ENCODE measurements around the gene SFXN1. TPM values are rescaled to one million over a fixed set of nuclear protein-coding genes. Genes with fewer than 3 reads are reported as not detected.
"Not testable (repeated sequence)": the region's sequence is repeated elsewhere in the genome, so short reads cannot be mapped to it uniquely, and the experiment has no call there.

SFXN1 gene
- total and polyA plus RNA-seq, 5 donors from 2014 or later, result 63.5 to 83.8 (median 80.3) TPM

- DNase-seq, result no peak
- no peak for ATAC-seq (ENCODE audit: low read depth in 2 of 2)
- Mint-ChIP-seq H3K27me3 (no peaks in the 10 kb centered on the region), H3K4me3 (no peak overlapping the region), H3K36me3 (peaks cover 43% of the 10 kb centered on the region), H3K27ac (peak overlapping the region in 1 of 3 donors; percentile 32), H3K4me1 (peaks cover 18 to 34% (median 28%) of the 10 kb centered on the region in 4 donors), H3K9me3 (no peaks in the 10 kb centered on the region)
- no peak overlapping the region for H3K4me3 ChIP-seq (ENCODE audit: low read depth, low read length)
- peaks cover 49% of the 10 kb centered on the region for H3K36me3 ChIP-seq (ENCODE audit: control insufficient read depth, insufficient read depth, low read length)
- peaks cover 10% of the 10 kb centered on the region for H3K4me1 ChIP-seq (ENCODE audit: control insufficient read depth, insufficient read depth, low read length, poor library complexity, severe bottlenecking)
- H3K9me3 ChIP-seq (ENCODE audit: control insufficient read depth in 2 of 2, low read length in 2 of 2), result no peaks in the 10 kb centered on the region
- no peak overlapping the region for H3K27ac ChIP-seq (ENCODE audit: insufficient read depth, low read length, poor library complexity, severe bottlenecking)
- no peaks in the 10 kb centered on the region for H3K27me3 ChIP-seq (ENCODE audit: control insufficient read depth, insufficient read depth, low read length)
Measured at GRCh38 chr5:175494264-175495183, 16.2 kb downstream of the SFXN1 start.

- peaks cover 22% of the 10 kb centered on the region for H3K36me3 ChIP-seq (ENCODE audit: control insufficient read depth, insufficient read depth, low read length)
- Mint-ChIP-seq H3K4me1 (peaks cover 22 to 40% (median 24%) of the 10 kb centered on the region in 4 donors), H3K27me3 (no peaks in the 10 kb centered on the region), H3K9me3 (peaks cover 0 to 3% (median 0%) of the 10 kb centered on the region in 7 donors), H3K4me3 (no peak overlapping the region), H3K36me3 (peaks cover 35% of the 10 kb centered on the region), H3K27ac (peak overlapping the region in 2 of 3 donors; percentile 8 to 57)
- DNase-seq (no peak), ATAC-seq (ENCODE audit: low read depth in 2 of 2) (no peak)
- H3K4me1 ChIP-seq (ENCODE audit: control insufficient read depth, insufficient read depth, low read length, poor library complexity, severe bottlenecking), result no peaks in the 10 kb centered on the region
- no peaks in the 10 kb centered on the region for H3K27me3 ChIP-seq (ENCODE audit: control insufficient read depth, insufficient read depth, low read length)
- H3K9me3 ChIP-seq (ENCODE audit: control insufficient read depth in 2 of 2, low read length in 2 of 2), result no peaks in the 10 kb centered on the region
- H3K27ac ChIP-seq (ENCODE audit: insufficient read depth, low read length, poor library complexity, severe bottlenecking), result no peak overlapping the region
- H3K4me3 ChIP-seq (ENCODE audit: low read depth, low read length), result no peak overlapping the region
Measured at GRCh38 chr5:175501759-175502158, 23.4 kb downstream of the SFXN1 start.

- H3K27me3 ChIP-seq (ENCODE audit: control insufficient read depth, insufficient read depth, low read length); H3K4me3 ChIP-seq (ENCODE audit: low read depth, low read length); H3K9me3 Mint-ChIP-seq; H3K4me3 Mint-ChIP-seq; H3K4me1 ChIP-seq (ENCODE audit: control insufficient read depth, insufficient read depth, low read length, poor library complexity, severe bottlenecking); H3K27ac ChIP-seq (ENCODE audit: insufficient read depth, low read length, poor library complexity, severe bottlenecking); H3K9me3 ChIP-seq (ENCODE audit: control insufficient read depth in 2 of 2, low read length in 2 of 2); H3K27me3 Mint-ChIP-seq: not testable (repeated sequence)
- ATAC-seq (ENCODE audit: low read depth in 2 of 2) (peak; percentile 43 to 67), DNase-seq (peak in 2 of 3 donors; percentile 19 to 41)
- Mint-ChIP-seq H3K36me3 (peaks cover 38% of the 10 kb centered on the region), H3K4me1 (peaks cover 14 to 28% (median 19%) of the 10 kb centered on the region in 4 donors), H3K27ac (peak overlapping the region in 2 of 3 donors; percentile 51 to 67)
- peaks cover 42% of the 10 kb centered on the region for H3K36me3 ChIP-seq (ENCODE audit: control insufficient read depth, insufficient read depth, low read length)
Measured at GRCh38 chr5:175507671-175508070, 29.3 kb downstream of the SFXN1 start.

DNA sequence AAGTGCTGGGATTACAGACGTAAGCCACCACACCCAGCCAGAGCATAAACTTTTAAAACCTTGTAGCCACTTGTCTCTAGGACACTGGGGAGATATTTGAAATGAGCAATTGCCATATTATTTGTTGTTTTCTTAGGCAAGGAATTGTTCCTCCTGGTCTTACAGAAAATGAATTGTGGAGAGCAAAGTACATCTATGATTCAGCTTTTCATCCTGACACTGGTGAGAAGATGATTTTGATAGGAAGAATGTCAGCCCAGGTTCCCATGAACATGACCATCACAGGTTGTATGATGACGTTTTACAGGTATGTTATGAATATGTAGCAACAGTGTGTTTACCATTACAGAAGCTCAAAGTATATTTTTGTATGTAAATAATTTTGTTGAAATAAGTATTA, 30.5 kb downstream of the SFXN1 start:
- H3K9me3 ChIP-seq (ENCODE audit: control insufficient read depth in 2 of 2, low read length in 2 of 2), result no peaks in the 10 kb centered on the region
- H3K4me1 ChIP-seq (ENCODE audit: control insufficient read depth, insufficient read depth, low read length, poor library complexity, severe bottlenecking), result no peaks in the 10 kb centered on the region
- no peaks in the 10 kb centered on the region for H3K27me3 ChIP-seq (ENCODE audit: control insufficient read depth, insufficient read depth, low read length)
- H3K36me3 ChIP-seq (ENCODE audit: control insufficient read depth, insufficient read depth, low read length), result peaks cover 53% of the 10 kb centered on the region
- no peak for DNase-seq
- no peak for ATAC-seq (ENCODE audit: low read depth in 2 of 2)
- no peak overlapping the region for H3K27ac ChIP-seq (ENCODE audit: insufficient read depth, low read length, poor library complexity, severe bottlenecking)
- H3K27me3 Mint-ChIP-seq, result no peaks in the 10 kb centered on the region
- H3K4me3 ChIP-seq (ENCODE audit: low read depth, low read length), result no peak overlapping the region
- peak overlapping the region in 1 of 3 donors; percentile 31 for H3K27ac Mint-ChIP-seq
- peaks cover 14 to 32% (median 22%) of the 10 kb centered on the region in 4 donors for H3K4me1 Mint-ChIP-seq
- no peak overlapping the region for H3K4me3 Mint-ChIP-seq
- peaks cover 0 to 3% (median 0%) of the 10 kb centered on the region in 7 donors for H3K9me3 Mint-ChIP-seq
- peaks cover 46% of the 10 kb centered on the region for H3K36me3 Mint-ChIP-seq

GRCh38 chr5:175513297-175513696, 34.9 kb downstream of the SFXN1 start:
- H3K27ac Mint-ChIP-seq, result peak overlapping the region in 1 of 3 donors; percentile 38
- H3K4me1 Mint-ChIP-seq, result peaks cover 17 to 31% (median 25%) of the 10 kb centered on the region in 4 donors
- peaks cover 8% of the 10 kb centered on the region for H3K4me1 ChIP-seq (ENCODE audit: control insufficient read depth, insufficient read depth, low read length, poor library complexity, severe bottlenecking)
- H3K9me3 Mint-ChIP-seq, result peaks cover under 1 to 2% (median 1%) of the 10 kb centered on the region in 7 donors
- DNase-seq (no peak), ATAC-seq (ENCODE audit: low read depth in 2 of 2) (no peak)
- H3K36me3 ChIP-seq (ENCODE audit: control insufficient read depth, insufficient read depth, low read length), result peaks cover 76% of the 10 kb centered on the region
- H3K9me3 ChIP-seq (ENCODE audit: control insufficient read depth in 2 of 2, low read length in 2 of 2), result no peaks in the 10 kb centered on the region
- H3K4me3 Mint-ChIP-seq, result no peak overlapping the region
- H3K27me3 ChIP-seq (ENCODE audit: control insufficient read depth, insufficient read depth, low read length), result no peaks in the 10 kb centered on the region
- no peaks in the 10 kb centered on the region for H3K27me3 Mint-ChIP-seq
- H3K36me3 Mint-ChIP-seq, result peaks cover 80% of the 10 kb centered on the region
- no peak overlapping the region for H3K4me3 ChIP-seq (ENCODE audit: low read depth, low read length)
- H3K27ac ChIP-seq (ENCODE audit: insufficient read depth, low read length, poor library complexity, severe bottlenecking), result no peak overlapping the region

GRCh38 chr5:175513726-175514125, 35.4 kb downstream of the SFXN1 start:
- peaks cover 8% of the 10 kb centered on the region for H3K4me1 ChIP-seq (ENCODE audit: control insufficient read depth, insufficient read depth, low read length, poor library complexity, severe bottlenecking)
- peaks cover 2 to 6% (median 5%) of the 10 kb centered on the region in 7 donors for H3K9me3 Mint-ChIP-seq
- H3K27ac Mint-ChIP-seq, result peak overlapping the region; percentile 21 to 69 (median 38)
- DNase-seq, result no peak
- H3K4me3 ChIP-seq (ENCODE audit: low read depth, low read length), result no peak overlapping the region
- no peak overlapping the region for H3K27ac ChIP-seq (ENCODE audit: insufficient read depth, low read length, poor library complexity, severe bottlenecking)
- H3K36me3 ChIP-seq (ENCODE audit: control insufficient read depth, insufficient read depth, low read length), result peaks cover 80% of the 10 kb centered on the region
- no peak for ATAC-seq (ENCODE audit: low read depth in 2 of 2)
- H3K27me3 ChIP-seq (ENCODE audit: control insufficient read depth, insufficient read depth, low read length), result no peaks in the 10 kb centered on the region
- peaks cover 21 to 31% (median 29%) of the 10 kb centered on the region in 4 donors for H3K4me1 Mint-ChIP-seq
- H3K36me3 Mint-ChIP-seq, result peaks cover 82% of the 10 kb centered on the region
- no peak overlapping the region for H3K4me3 Mint-ChIP-seq
- H3K9me3 ChIP-seq (ENCODE audit: control insufficient read depth in 2 of 2, low read length in 2 of 2), result peaks cover under 1 to 2% of the 10 kb centered on the region in 2 experiments
- H3K27me3 Mint-ChIP-seq, result no peaks in the 10 kb centered on the region

DNA sequence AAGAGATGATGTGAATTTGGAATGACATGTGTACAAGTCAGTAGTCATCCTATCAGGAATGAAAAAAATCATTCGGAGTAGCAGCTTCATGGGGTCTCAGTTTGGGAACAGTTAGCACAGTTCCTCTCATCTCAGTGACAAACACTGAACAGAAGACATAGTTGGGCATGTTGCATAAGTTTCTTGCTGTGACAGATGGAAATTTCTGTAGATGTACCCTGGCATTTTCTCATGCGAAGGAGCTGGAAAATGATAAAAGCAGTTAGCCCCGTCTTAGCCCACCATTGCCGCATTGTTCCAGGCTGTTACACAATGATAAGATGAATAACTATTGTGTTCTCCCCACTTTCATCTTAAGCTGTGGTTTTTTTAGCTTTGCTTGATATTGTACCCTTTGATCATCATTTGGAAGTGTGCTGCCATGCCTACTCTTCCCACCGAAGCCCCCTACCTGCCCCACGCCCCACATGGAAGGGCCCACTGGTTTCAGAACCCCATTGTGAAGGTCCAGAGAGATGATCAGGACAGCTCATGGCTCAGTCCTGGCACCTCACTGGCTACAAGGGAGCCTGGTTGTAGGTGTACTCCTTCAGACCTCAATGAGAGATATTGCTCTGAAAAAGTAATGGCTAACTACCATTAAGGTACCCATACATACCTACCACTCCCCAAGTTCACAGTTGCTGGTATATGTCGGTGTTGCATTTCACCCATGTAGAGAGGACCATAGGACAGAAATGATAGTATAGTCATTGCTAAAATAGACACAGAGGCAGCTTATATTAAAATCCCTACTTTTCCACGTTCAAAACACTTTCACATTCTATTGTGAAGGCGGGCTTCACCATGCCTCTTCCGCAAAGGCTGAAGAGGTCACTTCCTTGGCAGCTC, 38.8 kb downstream of the SFXN1 start:
- Mint-ChIP-seq H3K27me3 (no peaks in the 10 kb centered on the region), H3K27ac (peak overlapping the region; percentile 86 to 95 (median 90)), H3K36me3 (peaks cover 62% of the 10 kb centered on the region), H3K4me3 (peak overlapping the region; percentile 28 to 66 (median 44)), H3K4me1 (peaks cover 33 to 60% (median 50%) of the 10 kb centered on the region in 4 donors), H3K9me3 (peaks cover 2 to 7% (median 6%) of the 10 kb centered on the region in 7 donors)
- ATAC-seq (ENCODE audit: low read depth in 2 of 2) (peak; percentile 4 to 20), DNase-seq (no peak)
- Histone ChIP-seq H3K4me1 (ENCODE audit: control insufficient read depth, insufficient read depth, low read length, poor library complexity, severe bottlenecking) (peaks cover 28% of the 10 kb centered on the region), H3K27ac (ENCODE audit: insufficient read depth, low read length, poor library complexity, severe bottlenecking) (peak overlapping the region; percentile 48), H3K27me3 (ENCODE audit: control insufficient read depth, insufficient read depth, low read length) (no peaks in the 10 kb centered on the region), H3K4me3 (ENCODE audit: low read depth, low read length) (peak overlapping the region; percentile 64), H3K9me3 (ENCODE audit: control insufficient read depth in 2 of 2, low read length in 2 of 2) (peaks cover 4 to 7% of the 10 kb centered on the region in 2 experiments), H3K36me3 (ENCODE audit: control insufficient read depth, insufficient read depth, low read length) (peaks cover 52% of the 10 kb centered on the region)

Measured in CD4-positive, CD25-positive, alpha-beta regulatory T cell (primary cell).